Adrenal gland (tissue), 12 donors: ENCODE results near the gene TMEM62. TPM values are rescaled to one million over a fixed set of nuclear protein-coding genes. Genes with fewer than 3 reads are reported as not detected.

Source experiments
- DNase-seq, 7 donors: peaks; one replicate each; pipeline ENCODE4 v3.0.0-alpha.2; 2019 to 2020
- H3K27ac ChIP-seq, 5 donors: fragments of 200-600 bp; sonication (generic) in 4 of 5; 1 replicate in 3 of 5; 2 replicates in 2 of 5; pipeline versions ENCODE4 v1.5.1 to v1.8.0; 2016 to 2020; ENCODE audit warnings: mild to moderate bottlenecking in 1 of 5
- H3K27me3 ChIP-seq: fragments of 200-600 bp; 2 replicates; pipeline ENCODE4 v1.8.0; 2021
- H3K36me3 ChIP-seq, 2 donors: fragments of 200-600 bp; replicated peaks in 1 of 2; 1 replicate in 1 of 2; 2 replicates in 1 of 2; pipeline versions ENCODE4 v1.5.1 to v1.8.0; 2018 to 2022
- H3K4me1 ChIP-seq, 2 donors: fragments of 200-600 bp; replicated peaks in 1 of 2; 1 replicate in 1 of 2; 2 replicates in 1 of 2; pipeline versions ENCODE4 v1.5.1 to v1.8.0; 2018 to 2021
- H3K4me3 ChIP-seq, 4 donors: fragments of 200-600 bp; sonication (generic) in 3 of 4; one replicate each; pipeline ENCODE4 v1.5.1; 2016 to 2018
- H3K9me3 ChIP-seq, 3 donors: fragments of 200-600 bp; sonication (generic) in 1 of 3; replicated peaks in 1 of 3; 1 replicate in 2 of 3; 2 replicates in 1 of 3; pipeline versions ENCODE4 v1.5.1 to v1.8.0; 2016 to 2021
- POLR2A ChIP-seq, 2 donors: fragments of 450-650 bp; IDR thresholded peaks; one replicate each; pipeline ENCODE4 v1.6.1; 2017; ENCODE audit warnings: antibody characterized with exemption in 2 of 2, mild to moderate bottlenecking in 2 of 2, moderate library complexity in 1 of 2
- WGBS, 4 donors: extraction: QIAGEN DNeasy Blood & Tissue Kit in 2 of 4; methylation state at CpG; one replicate each; pipeline versions ENCODE4 v1.1.5 to v1.1.7; 2013 to 2017; 5-methylcytosine and 5-hydroxymethylcytosine counted together
- intact Hi-C, 2 donors: fragments of 100-400 bp; cut with DNase I; formaldehyde crosslinking; loops; one replicate each; pipeline versions ENCODE4 v1.14.1 to v1.15.0; 2022 to 2023
- polyA plus RNA-seq, 3 donors: library from polyadenylated mRNA; stranded (reverse); fragments of 200-250 nt in 2 of 3; fragments of 350-450 nt in 1 of 3; fragmentation: Illumina TruSeq in 1 of 3; extraction: RNeasy Lipid Tissue Mini Kit (QIAGEN cat#74804) in 1 of 3; gene quantifications; one replicate each; pipeline ENCODE4 v1.2.3, GENCODE V29; 2013 to 2014
- total RNA-seq, 9 donors: library from RNA; depleted of rRNA in 4 of 9; stranded (reverse); fragments of >200 nt in 4 of 9; fragments of 120-200 nt in 1 of 9; fragmentation: NEBNext Ultra II Directional in 1 of 9; extraction: Animal tissue kit (Norgen Biotek cat#: 25700) in 1 of 9; gene quantifications; one replicate each; pipeline versions ENCODE4 v1.1.0 to v1.2.4, GENCODE V29; 2013 to 2023
- TF ChIP-seq, protein P1 (sequence below), 6 experiments: fragments of 450-650 bp in 4 of 6; fragments of 200-600 bp in 2 of 6; sonication (generic) in 1 of 6; IDR thresholded peaks; 1 replicate in 5 of 6; 2 replicates in 1 of 6; pipeline versions ENCODE4 v1.5.1 to v1.8.0; 2016 to 2021; ENCODE audit warnings: antibody characterized with exemption in 6 of 6, mild to moderate bottlenecking in 2 of 6, moderate library complexity in 1 of 6
- donor health status: healthy with polysubstance abuse.
- donor health status: Bipolar disorder and iron deficiency.
- donor health status: DM: yes; HTN: yes; CAD: no.
- donor health status: DM: no; HTN: no; CAD: no.
- donor health status: DM: no; HTN: no; CAD: no.
- donor health status: DM: yes; HTN: yes; CAD: no.

TMEM62 gene
- total and polyA plus RNA-seq, 12 donors = 11.3 to 25.9 (median 18.4) TPM

DNA sequence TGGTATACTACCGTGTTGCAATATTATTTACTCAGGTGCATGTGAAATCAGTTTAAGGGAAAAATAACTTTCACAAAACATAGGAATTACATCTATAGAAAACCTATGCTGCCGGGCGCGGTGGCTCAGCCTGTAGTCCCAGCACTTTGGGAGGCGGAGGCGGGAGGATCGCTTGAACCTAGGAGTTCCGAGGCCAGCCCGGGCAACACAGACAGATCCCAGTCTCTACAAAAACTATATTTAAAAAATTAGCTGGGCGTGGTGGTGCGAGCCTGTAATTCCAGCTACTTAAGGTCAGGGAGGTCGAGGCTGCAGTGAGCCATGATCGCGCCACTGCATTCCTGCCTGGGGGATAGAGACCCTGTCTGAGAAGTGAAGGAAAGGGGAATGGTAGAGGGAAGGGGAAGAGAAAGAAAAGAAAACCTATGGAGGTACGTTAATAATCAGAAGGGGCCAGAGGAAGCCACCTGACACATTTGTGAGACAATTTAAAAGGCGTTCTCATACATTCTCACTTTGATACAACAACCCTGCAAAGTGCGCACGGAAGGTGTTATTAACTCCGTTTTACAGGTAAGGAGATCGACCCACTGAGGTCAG lies 456 bp upstream of the TMEM62 start:
- TF ChIP-seq POLR2A (IDR thresholded peaks at IDR 0.05) = no peak
- TF ChIP-seq, protein P1, sequence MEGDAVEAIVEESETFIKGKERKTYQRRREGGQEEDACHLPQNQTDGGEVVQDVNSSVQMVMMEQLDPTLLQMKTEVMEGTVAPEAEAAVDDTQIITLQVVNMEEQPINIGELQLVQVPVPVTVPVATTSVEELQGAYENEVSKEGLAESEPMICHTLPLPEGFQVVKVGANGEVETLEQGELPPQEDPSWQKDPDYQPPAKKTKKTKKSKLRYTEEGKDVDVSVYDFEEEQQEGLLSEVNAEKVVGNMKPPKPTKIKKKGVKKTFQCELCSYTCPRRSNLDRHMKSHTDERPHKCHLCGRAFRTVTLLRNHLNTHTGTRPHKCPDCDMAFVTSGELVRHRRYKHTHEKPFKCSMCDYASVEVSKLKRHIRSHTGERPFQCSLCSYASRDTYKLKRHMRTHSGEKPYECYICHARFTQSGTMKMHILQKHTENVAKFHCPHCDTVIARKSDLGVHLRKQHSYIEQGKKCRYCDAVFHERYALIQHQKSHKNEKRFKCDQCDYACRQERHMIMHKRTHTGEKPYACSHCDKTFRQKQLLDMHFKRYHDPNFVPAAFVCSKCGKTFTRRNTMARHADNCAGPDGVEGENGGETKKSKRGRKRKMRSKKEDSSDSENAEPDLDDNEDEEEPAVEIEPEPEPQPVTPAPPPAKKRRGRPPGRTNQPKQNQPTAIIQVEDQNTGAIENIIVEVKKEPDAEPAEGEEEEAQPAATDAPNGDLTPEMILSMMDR (IDR thresholded peaks at IDR 0.05) = no peak
- WGBS, 4 donors = 24 to 28% (median 27%) methylated on average over 20 of the region's 20 CpGs
- Histone ChIP-seq H3K27ac (peak overlapping the region in 4 of 5 donors; percentile 41 to 93 (median 84)), H3K4me3 (peak overlapping the region; percentile 46 to 99 (median 92)), H3K36me3 (peaks cover 0 to 10% of the 10 kb centered on the region in 2 donors), H3K27me3 (no peaks in the 10 kb centered on the region), H3K9me3 (no peaks in the 10 kb centered on the region), H3K4me1 (peaks cover 5 to 22% of the 10 kb centered on the region in 2 donors)
- intact Hi-C loops = no loop called here
- peak in 4 of 7 donors; percentile 12 to 59 (median 22) for DNase-seq

DNA sequence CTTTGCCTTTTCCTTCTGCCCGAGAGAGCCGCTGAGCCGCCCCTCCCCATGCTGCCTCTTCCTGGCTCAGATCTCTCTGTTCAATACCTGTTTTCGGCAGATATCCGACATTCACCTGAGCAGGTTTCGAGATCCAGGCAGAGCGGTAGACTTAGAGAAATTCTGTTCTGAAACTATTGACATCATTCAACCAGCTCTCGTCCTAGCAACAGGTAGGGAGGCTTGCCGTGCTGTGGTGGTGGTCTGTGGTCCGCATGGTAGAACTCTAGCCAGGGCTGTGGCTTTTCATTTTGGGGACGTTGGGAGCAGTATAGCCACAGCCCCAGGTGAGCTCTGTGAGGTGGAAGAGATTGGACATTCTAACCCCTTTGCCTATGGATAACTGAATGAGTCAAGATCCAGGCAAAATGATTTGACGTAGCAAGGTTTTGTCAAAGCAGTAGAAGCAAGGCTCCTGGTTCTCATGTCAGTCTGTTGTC lies 810 bp downstream of the TMEM62 start:
- 11 to 19% (median 14%) methylated on average over 2 to 12 of the region's 12 CpGs for WGBS, 4 donors
- intact Hi-C loops = no loop called here

DNA sequence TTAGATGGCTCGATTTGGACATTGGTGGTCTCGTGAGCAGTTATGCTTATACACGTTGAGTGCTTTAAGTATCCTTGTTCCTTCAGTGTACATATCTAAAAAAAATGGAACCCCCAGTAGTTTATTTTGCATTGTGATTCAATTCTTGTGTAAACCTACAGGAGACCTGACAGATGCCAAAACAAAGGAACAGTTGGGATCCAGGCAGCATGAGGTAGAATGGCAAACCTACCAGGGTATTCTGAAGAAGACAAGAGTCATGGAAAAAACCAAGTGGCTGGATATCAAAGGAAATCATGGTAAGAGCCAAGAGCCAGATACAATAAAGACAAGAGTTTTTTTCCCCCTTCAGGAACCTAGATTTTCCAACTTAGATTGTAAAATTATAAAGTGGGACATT lies 2.0 kb downstream of the TMEM62 start:
- no peaks in the 10 kb centered on the region for H3K27me3 ChIP-seq
- no peak for TF ChIP-seq POLR2A (IDR thresholded peaks at IDR 0.05)
- no peak overlapping the region for H3K27ac ChIP-seq
- whole genome bisulfite sequencing, 4 donors = 90 to 98% (median 93%) methylated on average over 3 of the region's 3 CpGs
- peaks cover 5 to 22% of the 10 kb centered on the region in 2 donors for H3K4me1 ChIP-seq
- no peak overlapping the region for H3K4me3 ChIP-seq
- peaks cover 0 to 27% of the 10 kb centered on the region in 2 donors for H3K36me3 ChIP-seq
- no peak for DNase-seq
- H3K9me3 ChIP-seq = no peaks in the 10 kb centered on the region
- intact Hi-C loops = no loop called here

More for the DNA sequence above, 810 bp downstream of the TMEM62 start:
- TF ChIP-seq, protein P1 (IDR thresholded peaks at IDR 0.05) = no peak
- TF ChIP-seq POLR2A (IDR thresholded peaks at IDR 0.05) = no peak
- H3K4me3 ChIP-seq = peak overlapping the region; percentile 46 to 99 (median 92)
- no peaks in the 10 kb centered on the region for H3K27me3 ChIP-seq
- no peaks in the 10 kb centered on the region for H3K9me3 ChIP-seq
- H3K4me1 ChIP-seq = peaks cover 5 to 22% of the 10 kb centered on the region in 2 donors
- peaks cover 0 to 15% of the 10 kb centered on the region in 2 donors for H3K36me3 ChIP-seq
- DNase-seq = no peak
- peak overlapping the region in 4 of 5 donors; percentile 41 to 93 (median 84) for H3K27ac ChIP-seq

DNA sequence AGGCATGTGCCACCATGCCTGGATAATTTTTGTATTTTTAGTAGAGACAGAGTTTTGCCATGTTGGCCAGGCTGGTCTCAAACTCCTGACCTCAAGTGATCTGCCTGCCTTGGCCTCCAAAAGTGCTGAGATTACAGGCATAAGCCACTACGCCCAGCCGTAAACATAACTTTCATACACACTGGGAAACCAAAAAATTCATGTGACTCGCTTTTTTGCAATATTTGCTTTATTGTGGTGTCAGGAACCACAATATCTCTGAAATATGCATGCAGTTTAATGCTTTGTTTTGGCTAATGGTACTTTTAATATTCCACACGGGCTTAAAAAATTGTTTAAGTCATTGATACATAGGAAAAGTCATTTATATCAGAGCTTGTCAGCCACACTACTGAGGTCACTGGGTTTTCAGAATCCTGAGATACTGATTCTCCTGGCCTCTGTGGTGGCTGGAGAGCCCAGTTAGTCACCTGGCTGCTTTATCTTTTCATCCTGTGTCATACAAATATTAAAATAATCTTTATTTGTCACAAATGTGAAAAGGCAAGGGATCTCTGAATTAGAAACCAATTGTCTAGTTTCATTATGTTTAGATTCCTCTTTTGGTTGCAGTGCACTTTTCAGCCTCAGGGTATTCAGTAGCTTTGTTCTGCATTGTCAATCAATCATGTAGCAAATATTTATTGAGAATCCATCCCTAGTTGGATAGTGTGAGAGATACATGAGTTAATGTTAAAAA lies 10.0 kb downstream of the TMEM62 start:
- no peak overlapping the region for H3K27ac ChIP-seq
- TF ChIP-seq POLR2A (IDR thresholded peaks at IDR 0.05) = no peak
- TF ChIP-seq, protein P1 (IDR thresholded peaks at IDR 0.05) = no peak
- 82 to 90% (median 87%) methylated on average over 4 of the region's 4 CpGs for WGBS, 4 donors
- H3K27me3 ChIP-seq = no peaks in the 10 kb centered on the region
- H3K9me3 ChIP-seq = no peaks in the 10 kb centered on the region
- no peaks in the 10 kb centered on the region for H3K4me1 ChIP-seq
- DNase-seq = no peak
- no peak overlapping the region for H3K4me3 ChIP-seq
- H3K36me3 ChIP-seq = peaks cover 0 to 30% of the 10 kb centered on the region in 2 donors
- intact Hi-C loops = no loop called here
